Activated CD4-positive, alpha-beta T cell treated with anti-CD3 and anti-CD28 coated beads, Interleukin-2, amount 10 ng/mL, durations not matched to agents 24 days and 14 days (primary cell): ENCODE measurements around the gene ATP8B3. TPM values are rescaled to one million over a fixed set of nuclear protein-coding genes. Genes with fewer than 3 reads are reported as not detected.
A peak's percentile ranks its signal among the peaks of the same experiment; 100 is the strongest.

Experiments used
- DNase-seq: peaks from one replicate; pipeline ENCODE4 v3.0.0; 2022
- H3K27ac Mint-ChIP-seq: one replicate; pipeline ENCODE4 v1.8.0; 2022; ENCODE audit warnings: mild to moderate bottlenecking, mixed read lengths
- H3K27me3 Mint-ChIP-seq: one replicate; pipeline ENCODE4 v1.8.0; 2022; ENCODE audit warnings: mixed read lengths
- H3K36me3 Mint-ChIP-seq: one replicate; pipeline ENCODE4 v1.8.0; 2022; ENCODE audit warnings: low read depth, mild to moderate bottlenecking, mixed read lengths
- H3K4me1 Mint-ChIP-seq: one replicate; pipeline ENCODE4 v1.8.0; 2021; ENCODE audit warnings: mixed read lengths
- H3K4me3 Mint-ChIP-seq: one replicate; pipeline ENCODE4 v1.8.0; 2022; ENCODE audit warnings: mild to moderate bottlenecking, moderate library complexity, mixed read lengths
- H3K9me3 Mint-ChIP-seq: one replicate; pipeline ENCODE4 v1.8.0; 2021; ENCODE audit warnings: mixed read lengths
- intact Hi-C: fragments of 100-400 bp; cut with micrococcal nuclease; formaldehyde crosslinking; loops from one replicate; pipeline ENCODE4 v1.15.1; 2023
- total RNA-seq: library from RNA; stranded (reverse); gene quantifications from 2 replicates; pipeline ENCODE4 v1.2.3, GENCODE V29; 2022

The ATP8B3 gene
- total RNA-seq, 1 donor from 2014 or later, result 3.6 TPM

DNA sequence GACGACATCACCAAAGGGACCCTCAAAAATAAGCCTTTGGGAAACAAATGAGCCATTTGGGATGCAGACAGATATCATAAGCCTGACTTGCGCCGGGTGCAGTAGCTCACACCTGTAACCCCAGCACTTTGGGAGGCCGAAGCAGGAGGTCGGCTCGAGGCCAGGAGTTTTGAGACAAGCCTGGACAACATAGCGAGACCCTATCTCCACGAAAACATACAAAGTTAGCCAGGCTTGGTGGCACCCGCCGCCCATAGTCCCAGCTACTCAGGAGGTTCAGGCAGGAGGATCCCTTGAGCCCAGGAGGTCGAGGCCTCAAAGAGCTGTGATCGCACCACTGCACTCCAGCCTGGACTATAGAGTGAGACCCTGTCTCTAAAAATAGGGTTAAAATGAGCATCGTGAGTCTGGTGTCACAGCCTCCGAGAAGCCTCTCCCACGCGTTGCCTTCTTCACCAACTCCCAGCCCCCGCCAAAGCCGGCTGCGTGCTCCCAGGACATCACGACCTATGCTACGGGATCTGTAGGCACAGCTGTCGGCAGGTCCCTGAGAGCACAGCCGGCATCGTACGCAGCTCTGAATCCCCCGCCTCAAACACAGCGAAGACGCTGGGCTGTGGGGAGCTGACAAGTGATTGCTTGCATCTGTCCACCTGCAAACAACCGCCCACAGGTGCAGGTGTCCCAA is 34.6 kb upstream of the ATP8B3 start:
- H3K4me1 Mint-ChIP-seq, result peaks cover 35% of the 10 kb centered on the region
- peak overlapping the region; percentile 65 for H3K27ac Mint-ChIP-seq
- peak overlapping the region; percentile 91 for H3K4me3 Mint-ChIP-seq
- peaks cover 15% of the 10 kb centered on the region for H3K36me3 Mint-ChIP-seq
- intact Hi-C loops, result no loop called here
- H3K27me3 Mint-ChIP-seq, result no peaks in the 10 kb centered on the region
- no peak for DNase-seq
- no peaks in the 10 kb centered on the region for H3K9me3 Mint-ChIP-seq

DNA sequence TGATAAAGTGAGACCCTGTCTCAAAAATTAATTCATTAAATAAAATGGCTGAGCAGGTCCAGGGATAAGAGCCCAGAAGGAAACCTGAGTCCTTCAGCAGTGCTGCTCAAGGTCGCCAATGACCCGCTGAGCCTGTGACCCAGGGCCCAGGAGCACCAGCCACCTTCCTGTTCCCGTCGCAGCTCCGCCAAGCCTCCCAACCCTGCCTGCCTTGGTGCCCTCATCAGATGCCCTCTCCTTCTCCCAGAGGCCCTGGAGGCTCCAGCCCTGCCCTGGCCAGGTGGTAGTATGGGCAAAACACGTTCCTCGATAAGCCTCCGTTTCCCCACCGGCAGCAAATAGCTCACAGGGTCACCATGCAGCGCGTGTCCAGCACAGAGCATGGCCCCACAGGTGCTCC is 33.6 kb upstream of the ATP8B3 start:
- Mint-ChIP-seq H3K36me3 (peaks cover 12% of the 10 kb centered on the region), H3K9me3 (no peaks in the 10 kb centered on the region), H3K4me3 (no peak overlapping the region), H3K27me3 (no peaks in the 10 kb centered on the region), H3K4me1 (peaks cover 35% of the 10 kb centered on the region), H3K27ac (no peak overlapping the region)
- no peak for DNase-seq
- intact Hi-C loops, result no loop called here

DNA sequence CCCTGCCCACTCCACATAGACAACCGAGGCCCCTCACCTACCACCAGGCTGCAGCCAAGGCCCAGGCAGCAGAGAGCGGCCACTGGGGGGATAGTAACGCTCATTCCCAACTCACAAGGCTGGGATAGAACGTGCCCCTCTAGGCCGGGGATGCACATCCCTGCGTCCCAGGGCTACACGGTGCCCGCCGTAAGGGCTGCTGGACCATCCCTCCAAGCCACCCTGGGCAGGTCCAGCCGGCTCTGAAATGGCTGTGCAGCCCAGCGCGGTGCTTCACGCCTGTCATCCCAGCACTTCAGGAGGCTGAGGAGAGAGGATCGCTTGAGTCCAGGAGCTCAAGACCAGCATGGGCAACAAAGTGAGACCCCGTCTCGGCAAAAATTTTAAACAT is 33.0 kb upstream of the ATP8B3 start:
- peaks cover 12% of the 10 kb centered on the region for H3K36me3 Mint-ChIP-seq
- no peak overlapping the region for H3K27ac Mint-ChIP-seq
- intact Hi-C loops, result no loop called here
- no peaks in the 10 kb centered on the region for H3K9me3 Mint-ChIP-seq
- H3K27me3 Mint-ChIP-seq, result no peaks in the 10 kb centered on the region
- no peak for DNase-seq
- H3K4me3 Mint-ChIP-seq, result no peak overlapping the region
- peaks cover 33% of the 10 kb centered on the region for H3K4me1 Mint-ChIP-seq

DNA sequence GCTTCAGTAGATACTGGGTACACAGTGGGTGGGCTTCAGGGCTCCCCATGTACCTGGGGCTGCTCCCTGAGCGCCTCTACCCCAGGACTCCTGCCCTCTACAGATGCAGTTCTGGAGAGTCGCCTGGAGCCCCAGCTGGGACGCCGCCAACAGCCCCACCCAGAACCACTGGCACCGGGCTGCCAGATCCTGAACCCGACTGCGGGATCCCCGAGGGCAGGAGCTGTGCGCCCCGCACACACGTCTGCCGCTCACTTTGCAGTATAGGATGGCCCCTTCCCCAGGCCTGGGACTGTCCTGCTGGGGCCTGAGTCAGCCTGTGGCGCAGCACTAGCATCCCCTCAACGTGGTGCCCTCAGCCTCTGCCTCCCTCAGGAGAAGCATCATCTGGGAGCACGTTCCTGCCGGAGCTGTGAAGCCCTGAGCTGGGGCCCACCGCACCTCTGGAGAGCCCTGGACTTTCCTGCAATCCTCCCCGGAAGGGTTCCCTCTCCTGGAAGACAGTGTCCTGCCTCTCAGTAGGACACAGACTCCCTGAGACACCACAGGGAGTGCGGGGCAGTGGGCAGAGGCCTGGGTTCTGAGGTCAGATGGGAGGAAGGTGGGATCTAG is 32.5 kb upstream of the ATP8B3 start:
- Mint-ChIP-seq H3K27me3 (no peaks in the 10 kb centered on the region), H3K4me3 (no peak overlapping the region), H3K4me1 (peaks cover 31% of the 10 kb centered on the region), H3K9me3 (no peaks in the 10 kb centered on the region), H3K27ac (no peak overlapping the region), H3K36me3 (peaks cover 12% of the 10 kb centered on the region)
- DNase-seq, result no peak
- intact Hi-C loops, result no loop called here

DNA sequence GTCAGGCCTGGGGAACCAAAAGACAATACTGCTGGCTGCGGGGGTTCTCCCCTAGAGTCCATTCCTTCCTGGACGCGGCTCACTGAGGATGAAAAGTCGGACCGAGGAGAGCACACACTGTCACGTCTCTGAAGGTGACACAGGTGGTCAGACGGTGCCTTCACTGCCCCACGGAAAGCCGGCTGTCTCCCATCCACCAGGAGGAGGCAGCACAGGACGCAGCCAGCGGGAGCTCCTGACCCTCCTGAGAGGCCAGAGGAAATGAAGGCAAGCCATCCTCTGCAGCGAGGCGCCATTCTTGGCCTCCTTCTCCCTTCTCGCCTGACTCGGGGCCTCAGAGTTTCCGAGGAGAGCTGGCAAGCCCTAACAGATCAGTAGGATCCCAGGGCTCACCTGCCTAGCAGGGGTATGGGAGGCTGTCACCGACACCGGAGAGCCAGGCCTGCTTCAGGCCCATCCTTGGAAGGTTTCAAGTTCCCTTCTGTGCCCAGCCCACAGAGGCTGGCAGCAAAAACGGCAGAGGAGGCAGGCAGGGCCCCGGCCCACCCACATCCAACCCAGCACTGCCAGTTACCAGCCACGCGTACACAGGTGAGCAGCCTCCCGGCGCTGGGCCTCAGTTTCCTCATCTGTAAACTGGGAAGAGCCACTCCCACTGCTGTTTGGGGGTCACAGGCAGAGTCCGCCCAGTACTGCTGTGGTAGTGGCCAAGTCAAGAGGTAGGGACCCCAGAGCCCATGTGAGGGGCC is 31.7 kb upstream of the ATP8B3 start:
- Mint-ChIP-seq H3K4me1 (peaks cover 27% of the 10 kb centered on the region), H3K27ac (no peak overlapping the region), H3K36me3 (peaks cover 12% of the 10 kb centered on the region), H3K27me3 (no peaks in the 10 kb centered on the region), H3K9me3 (no peaks in the 10 kb centered on the region), H3K4me3 (no peak overlapping the region)
- DNase-seq, result no peak
- intact Hi-C loops, result no loop called here

DNA sequence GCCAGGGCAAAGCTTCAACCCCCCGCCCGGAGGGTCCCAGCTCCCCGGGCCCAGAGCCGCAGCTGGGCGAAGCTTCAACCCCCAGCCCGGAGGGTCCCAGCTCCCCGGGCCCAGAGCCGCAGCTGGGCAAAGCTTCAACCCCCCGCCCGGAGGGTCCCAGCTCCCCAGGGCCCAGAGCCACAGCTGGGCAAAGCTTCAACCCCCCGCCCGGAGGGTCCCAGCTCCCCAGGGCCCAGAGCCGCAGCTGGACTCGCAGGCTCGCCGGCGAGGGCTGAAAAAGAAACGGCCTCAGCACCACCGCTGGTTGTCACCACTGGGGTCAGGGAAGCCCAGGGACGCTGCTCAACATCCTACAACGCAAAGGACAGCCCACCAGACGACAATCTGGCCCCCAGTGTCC is 31.0 kb upstream of the ATP8B3 start:
- peaks cover 12% of the 10 kb centered on the region for H3K36me3 Mint-ChIP-seq
- H3K27ac Mint-ChIP-seq, result no peak overlapping the region
- H3K9me3 Mint-ChIP-seq, result no peaks in the 10 kb centered on the region
- intact Hi-C loops, result no loop called here
- H3K27me3 Mint-ChIP-seq, result no peaks in the 10 kb centered on the region
- H3K4me1 Mint-ChIP-seq, result peaks cover 25% of the 10 kb centered on the region
- DNase-seq, result no peak
- no peak overlapping the region for H3K4me3 Mint-ChIP-seq

DNA sequence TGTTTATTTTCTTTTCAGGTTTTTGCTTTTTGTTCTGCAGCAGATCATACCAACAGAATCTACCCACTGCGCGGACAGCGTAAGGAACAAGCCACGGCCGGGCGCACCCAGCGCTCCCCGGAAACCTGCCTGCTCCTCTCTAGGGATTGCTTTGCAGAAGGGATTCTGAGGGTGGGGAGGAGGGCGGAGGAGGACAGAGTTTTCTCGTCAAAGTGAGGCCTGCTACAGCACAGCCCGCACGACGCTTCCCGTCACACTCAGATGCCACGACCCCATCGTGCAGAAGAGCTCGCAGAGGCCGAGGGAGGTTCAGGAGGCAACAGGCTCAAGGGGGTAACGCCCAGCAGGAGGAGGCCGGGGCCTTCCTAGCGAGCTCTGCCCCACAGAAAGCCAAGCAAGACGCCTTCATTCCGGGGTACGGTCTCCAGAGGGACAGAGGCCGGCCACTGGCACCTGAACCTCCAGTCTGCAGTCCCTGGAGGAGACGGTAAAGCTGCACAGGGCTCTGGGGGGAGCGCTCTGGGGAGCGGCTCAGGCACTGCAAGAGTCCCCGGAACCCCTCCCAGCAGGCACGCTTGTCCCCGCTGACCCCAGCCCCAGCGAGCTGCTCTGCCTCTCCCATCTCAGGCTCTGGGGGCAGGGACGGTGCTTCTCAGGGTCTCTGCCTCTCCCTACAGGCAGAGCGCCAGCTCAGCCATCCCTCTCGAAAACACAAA is 29.3 kb upstream of the ATP8B3 start:
- DNase-seq, result no peak
- H3K36me3 Mint-ChIP-seq, result peaks cover 7% of the 10 kb centered on the region
- no peak overlapping the region for H3K4me3 Mint-ChIP-seq
- no peak overlapping the region for H3K27ac Mint-ChIP-seq
- H3K27me3 Mint-ChIP-seq, result no peaks in the 10 kb centered on the region
- no peaks in the 10 kb centered on the region for H3K9me3 Mint-ChIP-seq
- peaks cover 17% of the 10 kb centered on the region for H3K4me1 Mint-ChIP-seq
- intact Hi-C loops, result no loop called here

DNA sequence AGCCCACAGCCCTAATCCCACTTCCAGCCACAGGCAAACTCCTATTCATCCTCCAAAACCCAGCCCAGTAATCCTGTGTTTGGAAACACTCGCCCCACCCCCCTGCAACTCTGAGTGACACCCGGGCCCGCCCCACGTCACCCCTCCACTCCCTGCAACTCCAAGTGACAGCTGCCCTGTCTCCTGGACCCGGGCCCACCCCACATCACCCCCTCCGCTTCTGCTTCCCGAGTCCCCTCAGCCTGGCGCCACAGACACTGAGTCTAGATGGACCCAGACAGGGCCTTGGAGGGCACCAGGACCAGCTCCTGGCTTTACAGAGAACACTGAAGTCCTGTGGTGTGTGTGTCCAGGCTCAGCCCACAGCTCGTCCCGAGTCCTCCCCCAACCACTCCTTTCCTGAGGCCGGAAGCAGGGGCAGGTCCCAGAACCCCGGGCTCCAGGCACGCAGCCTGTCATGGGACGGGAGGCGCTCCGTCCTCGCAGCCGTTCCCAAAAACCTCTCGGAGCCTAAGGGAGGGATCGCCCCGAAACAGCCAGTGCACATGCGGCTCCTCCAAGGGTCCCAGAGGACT is 28.6 kb upstream of the ATP8B3 start:
- H3K27ac Mint-ChIP-seq, result no peak overlapping the region
- no peak overlapping the region for H3K4me3 Mint-ChIP-seq
- H3K27me3 Mint-ChIP-seq, result no peaks in the 10 kb centered on the region
- intact Hi-C loops, result no loop called here
- no peaks in the 10 kb centered on the region for H3K9me3 Mint-ChIP-seq
- DNase-seq, result no peak
- peaks cover 10% of the 10 kb centered on the region for H3K4me1 Mint-ChIP-seq
- no peaks in the 10 kb centered on the region for H3K36me3 Mint-ChIP-seq

DNA sequence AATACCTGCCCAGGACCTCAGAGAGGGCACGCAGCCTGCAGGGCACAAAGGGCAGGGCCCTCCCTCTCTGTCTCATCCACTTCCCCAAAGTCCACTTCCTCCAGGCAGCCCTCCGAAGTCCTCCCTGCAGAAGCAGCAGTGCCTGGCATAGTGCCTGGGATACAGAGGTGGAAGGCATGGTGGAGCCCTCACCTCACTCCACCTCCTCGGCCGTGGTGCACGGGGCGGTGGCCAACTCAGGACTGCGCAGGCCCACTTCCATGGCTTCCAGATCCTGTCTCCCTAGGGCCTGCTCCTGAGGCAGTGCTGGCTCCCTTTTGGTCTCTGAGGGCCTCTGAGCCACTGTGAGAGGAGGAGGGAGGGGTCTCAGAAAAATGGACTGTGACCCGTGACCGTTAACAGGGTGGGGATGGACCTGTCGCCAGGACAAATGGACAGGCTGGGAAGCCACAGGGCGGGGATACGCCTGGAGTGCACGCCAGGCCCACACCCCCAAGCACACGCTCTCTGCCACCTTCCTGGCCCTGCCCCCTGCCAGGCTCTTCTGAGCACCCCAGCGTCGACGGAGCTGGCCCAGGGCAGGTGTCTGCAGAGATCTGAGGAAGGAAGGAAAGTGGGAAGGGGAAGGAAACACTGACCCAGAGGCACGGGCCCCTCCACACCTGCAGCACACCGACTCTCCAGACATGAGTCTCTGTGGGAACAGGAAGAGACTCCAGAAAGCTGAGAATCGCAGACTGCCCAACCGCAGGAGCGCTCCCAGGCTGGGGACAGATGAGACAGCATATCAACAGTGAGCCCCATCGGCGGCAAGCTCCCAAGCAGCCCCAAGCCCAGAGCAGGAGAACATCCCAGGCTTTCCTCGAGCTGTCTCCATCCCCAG is 27.8 kb upstream of the ATP8B3 start:
- H3K4me1 Mint-ChIP-seq, result peaks cover 10% of the 10 kb centered on the region
- no peak for DNase-seq
- H3K27ac Mint-ChIP-seq, result peak overlapping the region; percentile 25
- intact Hi-C loops, result no loop called here
- H3K27me3 Mint-ChIP-seq, result no peaks in the 10 kb centered on the region
- H3K9me3 Mint-ChIP-seq, result no peaks in the 10 kb centered on the region
- no peaks in the 10 kb centered on the region for H3K36me3 Mint-ChIP-seq
- no peak overlapping the region for H3K4me3 Mint-ChIP-seq

DNA sequence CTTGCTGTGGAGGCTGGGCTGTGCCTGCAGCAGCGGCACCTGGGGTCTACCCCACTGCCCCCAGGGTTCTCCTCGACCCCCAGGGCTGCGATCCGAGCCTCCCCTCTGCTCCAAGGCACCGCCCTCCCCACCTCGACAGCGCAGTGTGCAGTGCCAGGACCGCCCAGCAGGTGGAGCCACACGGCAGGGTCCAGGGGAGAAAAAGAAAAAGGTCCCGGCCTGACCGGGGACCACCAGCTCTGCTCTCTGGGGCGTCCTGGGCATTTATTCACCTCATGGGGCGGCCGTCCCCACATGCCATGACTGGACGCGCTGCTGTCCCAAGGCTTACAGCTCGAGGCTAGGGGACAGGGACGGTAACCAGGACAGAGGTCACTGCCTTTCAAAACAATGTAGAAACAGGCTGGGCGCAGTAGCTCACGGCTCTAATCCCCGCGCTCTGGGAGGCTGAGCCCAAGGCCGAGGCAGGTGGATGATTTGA is 25.6 kb upstream of the ATP8B3 start:
- no peak overlapping the region for H3K27ac Mint-ChIP-seq
- intact Hi-C loops, result no loop called here
- H3K27me3 Mint-ChIP-seq, result no peaks in the 10 kb centered on the region
- H3K4me3 Mint-ChIP-seq, result no peak overlapping the region
- H3K4me1 Mint-ChIP-seq, result peaks cover 8% of the 10 kb centered on the region
- no peaks in the 10 kb centered on the region for H3K9me3 Mint-ChIP-seq
- peak; percentile 91 for DNase-seq
- peaks cover 3% of the 10 kb centered on the region for H3K36me3 Mint-ChIP-seq

DNA sequence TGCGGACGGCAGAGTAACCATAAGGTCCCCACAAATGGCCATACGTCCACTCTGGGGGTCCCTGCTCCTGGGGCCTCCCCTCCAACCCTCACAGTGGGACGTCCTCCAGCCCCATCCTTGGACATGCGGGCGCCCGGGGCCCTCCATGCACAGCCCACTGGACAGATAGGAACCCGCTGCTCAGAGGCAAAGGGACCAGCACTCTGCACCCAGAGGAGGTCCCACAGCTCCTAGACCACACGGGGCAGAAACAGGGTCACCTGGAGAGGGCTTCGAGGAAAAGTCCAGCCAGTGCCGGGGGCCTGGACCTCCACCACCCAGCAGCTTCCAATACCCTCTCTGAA is 25.1 kb upstream of the ATP8B3 start:
- H3K27me3 Mint-ChIP-seq, result no peaks in the 10 kb centered on the region
- peaks cover 7% of the 10 kb centered on the region for H3K4me1 Mint-ChIP-seq
- no peak for DNase-seq
- H3K27ac Mint-ChIP-seq, result no peak overlapping the region
- intact Hi-C loops, result no loop called here
- no peaks in the 10 kb centered on the region for H3K9me3 Mint-ChIP-seq
- peaks cover 3% of the 10 kb centered on the region for H3K36me3 Mint-ChIP-seq
- H3K4me3 Mint-ChIP-seq, result no peak overlapping the region

DNA sequence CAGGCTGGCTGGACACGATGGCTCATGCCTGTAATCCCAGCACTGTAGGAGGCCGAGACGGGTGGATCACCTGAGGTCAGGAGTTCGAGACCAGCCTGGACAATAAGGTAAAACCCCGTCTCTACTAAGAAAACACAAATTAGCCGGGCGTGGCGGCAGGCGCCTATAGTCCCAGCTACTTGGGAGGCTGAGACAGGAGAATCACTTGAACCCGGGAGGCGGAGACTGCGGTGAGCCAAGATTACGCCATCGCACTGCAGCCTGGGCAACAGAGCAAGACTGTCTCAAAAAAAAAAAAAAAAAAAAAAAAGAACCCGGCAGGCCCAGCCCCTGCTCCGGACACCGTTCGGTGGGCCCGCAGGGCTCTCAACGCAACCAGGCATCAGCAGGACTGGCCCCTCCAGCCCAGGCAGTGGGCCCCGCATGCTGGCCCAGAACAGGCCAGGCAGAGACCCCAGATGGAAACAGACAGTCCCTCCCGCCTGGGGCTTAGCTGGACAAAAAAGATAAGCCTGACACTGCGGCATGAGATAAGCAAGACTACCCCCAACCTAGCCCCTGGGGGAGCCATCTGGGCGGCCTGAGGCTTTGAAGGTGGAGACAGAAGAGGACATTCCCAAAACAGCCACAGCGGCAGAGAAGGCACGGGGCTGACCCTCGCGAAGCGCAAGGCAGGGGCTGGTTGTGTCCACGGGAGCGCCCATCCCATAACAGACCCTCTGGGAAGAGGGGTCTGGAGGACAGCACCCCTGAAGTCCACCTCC is 24.6 kb upstream of the ATP8B3 start:
- Mint-ChIP-seq H3K27me3 (no peaks in the 10 kb centered on the region), H3K27ac (no peak overlapping the region), H3K9me3 (no peaks in the 10 kb centered on the region), H3K4me1 (peaks cover 6% of the 10 kb centered on the region), H3K4me3 (no peak overlapping the region), H3K36me3 (peaks cover 3% of the 10 kb centered on the region)
- no peak for DNase-seq
- intact Hi-C loops, result no loop called here
